KMS-11 (cell line): ENCODE measurements around the gene PEX11A.

Experiments
- H2AFZ ChIP-seq: fragments of 200-600 bp; sonication (generic); 2 replicates; pipeline ENCODE4 v1.6.1; 2016; ENCODE audit warnings: antibody characterized with exemption, mixed run types, low read depth
- H3K27ac ChIP-seq: fragments of 200-600 bp; sonication (generic); 2 replicates; pipeline ENCODE4 v1.6.1; 2016; ENCODE audit warnings: mild to moderate bottlenecking, mixed run types
- H3K27me3 ChIP-seq: fragments of 200-600 bp; sonication (generic); 2 replicates; pipeline ENCODE4 v1.6.1; 2017; ENCODE audit warnings: mild to moderate bottlenecking, low read depth, mixed run types, moderate library complexity; ENCODE audit not compliant: insufficient read depth
- H3K36me3 ChIP-seq: fragments of 200-600 bp; sonication (generic); 2 replicates; pipeline ENCODE4 v1.6.1; 2017; ENCODE audit warnings: mild to moderate bottlenecking, mixed run types; ENCODE audit not compliant: insufficient read depth
- H3K4me1 ChIP-seq: fragments of 200-600 bp; sonication (generic); 2 replicates; pipeline ENCODE4 v1.6.1; 2016; ENCODE audit warnings: mild to moderate bottlenecking, low read depth, mixed run types; ENCODE audit not compliant: poor library complexity, severe bottlenecking
- H3K4me2 ChIP-seq: fragments of 200-600 bp; sonication (generic); 2 replicates; pipeline ENCODE4 v1.7.0; 2016; ENCODE audit warnings: mild to moderate bottlenecking, mixed run types
- H3K4me3 ChIP-seq: fragments of 200-600 bp; sonication (generic); IDR thresholded peaks from 2 replicates; pipeline ENCODE4 v1.6.1; 2017; ENCODE audit warnings: low read depth, low read length, mixed read lengths; ENCODE audit not compliant: insufficient read depth
- H3K79me2 ChIP-seq: fragments of 200-600 bp; sonication (generic); 2 replicates; pipeline ENCODE4 v1.6.1; 2016; ENCODE audit warnings: low read depth, mixed run types; ENCODE audit not compliant: insufficient read depth
- H3K9ac ChIP-seq: fragments of 200-600 bp; sonication (generic); 2 replicates; pipeline ENCODE4 v1.6.1; 2016; ENCODE audit warnings: mild to moderate bottlenecking, mixed run types
- H4K20me1 ChIP-seq: fragments of 200-600 bp; sonication (generic); 2 replicates; pipeline ENCODE4 v1.6.1; 2016; ENCODE audit warnings: mild to moderate bottlenecking, mixed run types; ENCODE audit not compliant: insufficient read depth
- TF ChIP-seq, protein P1 (sequence below): fragments of 200-600 bp; sonication (generic); conservative IDR thresholded peaks from 2 replicates; pipeline ENCODE4 v1.6.1; 2017; ENCODE audit warnings: low read depth, mild to moderate bottlenecking, antibody characterized with exemption, low read length, moderate library complexity, mixed read lengths

PEX11A gene

DNA sequence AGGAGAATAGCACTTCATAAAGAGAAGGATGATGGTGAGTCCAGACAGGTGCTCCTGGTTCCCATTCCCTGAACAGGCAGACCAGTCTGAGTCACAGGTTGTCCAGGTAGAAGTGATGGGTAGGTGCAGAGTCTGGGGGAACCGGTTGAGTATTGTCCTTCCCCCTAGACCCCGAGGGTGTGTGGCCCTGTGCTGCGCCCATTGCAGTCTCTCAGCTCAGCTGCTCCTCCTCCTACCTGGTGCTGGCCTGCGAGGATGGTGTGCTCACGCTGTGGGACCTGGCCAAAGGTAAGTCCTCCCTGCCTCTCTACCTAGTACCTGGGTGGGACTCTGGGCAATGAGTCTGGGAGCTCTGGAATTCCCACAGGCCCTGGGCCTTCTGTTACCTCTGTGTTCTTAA is 40.7 kb upstream of the PEX11A start:
- Histone ChIP-seq H3K27me3 (no peaks in the 10 kb centered on the region), H3K4me1 (no peaks in the 10 kb centered on the region), H3K4me3 (no peak overlapping the region), H3K4me2 (no peak overlapping the region), H3K36me3 (no peaks in the 10 kb centered on the region), H3K9ac (no peak overlapping the region), H2AFZ (no peak overlapping the region), H3K79me2 (no peaks in the 10 kb centered on the region), H4K20me1 (no peaks in the 10 kb centered on the region), H3K27ac (no peak overlapping the region)
- TF ChIP-seq, protein P1, sequence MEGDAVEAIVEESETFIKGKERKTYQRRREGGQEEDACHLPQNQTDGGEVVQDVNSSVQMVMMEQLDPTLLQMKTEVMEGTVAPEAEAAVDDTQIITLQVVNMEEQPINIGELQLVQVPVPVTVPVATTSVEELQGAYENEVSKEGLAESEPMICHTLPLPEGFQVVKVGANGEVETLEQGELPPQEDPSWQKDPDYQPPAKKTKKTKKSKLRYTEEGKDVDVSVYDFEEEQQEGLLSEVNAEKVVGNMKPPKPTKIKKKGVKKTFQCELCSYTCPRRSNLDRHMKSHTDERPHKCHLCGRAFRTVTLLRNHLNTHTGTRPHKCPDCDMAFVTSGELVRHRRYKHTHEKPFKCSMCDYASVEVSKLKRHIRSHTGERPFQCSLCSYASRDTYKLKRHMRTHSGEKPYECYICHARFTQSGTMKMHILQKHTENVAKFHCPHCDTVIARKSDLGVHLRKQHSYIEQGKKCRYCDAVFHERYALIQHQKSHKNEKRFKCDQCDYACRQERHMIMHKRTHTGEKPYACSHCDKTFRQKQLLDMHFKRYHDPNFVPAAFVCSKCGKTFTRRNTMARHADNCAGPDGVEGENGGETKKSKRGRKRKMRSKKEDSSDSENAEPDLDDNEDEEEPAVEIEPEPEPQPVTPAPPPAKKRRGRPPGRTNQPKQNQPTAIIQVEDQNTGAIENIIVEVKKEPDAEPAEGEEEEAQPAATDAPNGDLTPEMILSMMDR = no peak

GRCh38 chr15:89728254-89728653 is 37.7 kb upstream of the PEX11A start:
- TF ChIP-seq, protein P1 = no peak
- no peak overlapping the region for H3K27ac ChIP-seq
- no peaks in the 10 kb centered on the region for H4K20me1 ChIP-seq
- no peaks in the 10 kb centered on the region for H3K79me2 ChIP-seq
- H3K9ac ChIP-seq = no peak overlapping the region
- no peak overlapping the region for H3K4me2 ChIP-seq
- H2AFZ ChIP-seq = no peak overlapping the region
- H3K4me1 ChIP-seq = no peaks in the 10 kb centered on the region
- no peaks in the 10 kb centered on the region for H3K27me3 ChIP-seq
- no peak overlapping the region for H3K4me3 ChIP-seq
- no peaks in the 10 kb centered on the region for H3K36me3 ChIP-seq

DNA sequence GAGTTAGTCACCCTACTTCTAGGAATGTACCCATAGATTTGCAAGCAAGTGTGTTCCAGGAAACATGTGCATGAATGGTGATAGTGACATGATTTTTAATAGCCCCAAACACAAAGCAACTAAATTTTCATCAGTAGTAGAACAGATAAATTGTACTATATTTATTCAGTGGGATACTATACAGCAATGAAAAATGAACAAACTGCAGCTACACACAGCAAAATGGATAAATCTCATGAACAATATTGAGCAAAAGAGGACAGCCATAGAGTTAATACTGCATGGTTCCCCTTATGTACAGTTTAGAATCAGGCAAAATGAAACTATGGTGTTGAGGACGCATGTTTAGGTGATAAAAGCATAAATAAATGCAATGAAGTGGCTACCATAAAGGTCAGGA is 34.5 kb upstream of the PEX11A start:
- TF ChIP-seq, protein P1 = no peak
- H3K4me2 ChIP-seq = no peak overlapping the region
- no peaks in the 10 kb centered on the region for H4K20me1 ChIP-seq
- H3K27me3 ChIP-seq = no peaks in the 10 kb centered on the region
- no peak overlapping the region for H2AFZ ChIP-seq
- no peaks in the 10 kb centered on the region for H3K36me3 ChIP-seq
- H3K9ac ChIP-seq = no peak overlapping the region
- no peaks in the 10 kb centered on the region for H3K79me2 ChIP-seq
- no peak overlapping the region for H3K27ac ChIP-seq
- H3K4me1 ChIP-seq = no peaks in the 10 kb centered on the region
- H3K4me3 ChIP-seq = no peak overlapping the region

DNA sequence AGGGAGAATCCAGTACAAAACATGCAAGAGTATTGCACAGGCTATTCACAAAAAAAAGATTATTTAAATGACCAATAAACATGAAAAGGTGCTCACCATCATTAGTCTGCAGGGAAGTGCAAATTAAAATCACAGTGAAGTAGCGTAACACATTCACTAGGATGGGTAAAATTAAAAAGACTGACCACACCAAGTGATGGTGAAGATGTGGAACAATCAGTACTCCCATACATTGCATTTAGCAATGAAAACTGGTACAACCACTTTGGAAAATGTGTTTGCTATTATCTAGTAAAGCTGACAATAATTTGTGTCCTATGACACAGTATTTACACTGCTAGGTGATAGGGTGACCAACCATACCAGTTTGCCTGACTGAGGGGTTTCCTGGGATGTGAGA is 34.1 kb upstream of the PEX11A start:
- H3K79me2 ChIP-seq = no peaks in the 10 kb centered on the region
- no peak overlapping the region for H3K4me3 ChIP-seq
- TF ChIP-seq, protein P1 = no peak
- no peak overlapping the region for H3K27ac ChIP-seq
- no peaks in the 10 kb centered on the region for H3K27me3 ChIP-seq
- no peaks in the 10 kb centered on the region for H4K20me1 ChIP-seq
- no peak overlapping the region for H3K4me2 ChIP-seq
- no peak overlapping the region for H3K9ac ChIP-seq
- H2AFZ ChIP-seq = no peak overlapping the region
- no peaks in the 10 kb centered on the region for H3K36me3 ChIP-seq
- no peaks in the 10 kb centered on the region for H3K4me1 ChIP-seq
